Stimulated activated CD4-positive, alpha-beta T cell treated with anti-CD3 and anti-CD28 coated beads, Interleukin-15, amount 100 ng/mL, for 48 hours (primary cell): ENCODE results near the gene PTPN14.

Experiments used
- DNase-seq, 2 donors: peaks; one replicate each; pipeline ENCODE4 v3.0.0-alpha.2; 2020; ENCODE audit warnings: low read depth in 2 of 2

PTPN14 gene

GRCh38 chr1:214427871-214428277 lies 123.5 kb downstream of the PTPN14 start:
- peak; percentile 59 to 72 for DNase-seq

GRCh38 chr1:214426426-214426812 lies 125.0 kb downstream of the PTPN14 start:
- DNase-seq, result no peak

DNA sequence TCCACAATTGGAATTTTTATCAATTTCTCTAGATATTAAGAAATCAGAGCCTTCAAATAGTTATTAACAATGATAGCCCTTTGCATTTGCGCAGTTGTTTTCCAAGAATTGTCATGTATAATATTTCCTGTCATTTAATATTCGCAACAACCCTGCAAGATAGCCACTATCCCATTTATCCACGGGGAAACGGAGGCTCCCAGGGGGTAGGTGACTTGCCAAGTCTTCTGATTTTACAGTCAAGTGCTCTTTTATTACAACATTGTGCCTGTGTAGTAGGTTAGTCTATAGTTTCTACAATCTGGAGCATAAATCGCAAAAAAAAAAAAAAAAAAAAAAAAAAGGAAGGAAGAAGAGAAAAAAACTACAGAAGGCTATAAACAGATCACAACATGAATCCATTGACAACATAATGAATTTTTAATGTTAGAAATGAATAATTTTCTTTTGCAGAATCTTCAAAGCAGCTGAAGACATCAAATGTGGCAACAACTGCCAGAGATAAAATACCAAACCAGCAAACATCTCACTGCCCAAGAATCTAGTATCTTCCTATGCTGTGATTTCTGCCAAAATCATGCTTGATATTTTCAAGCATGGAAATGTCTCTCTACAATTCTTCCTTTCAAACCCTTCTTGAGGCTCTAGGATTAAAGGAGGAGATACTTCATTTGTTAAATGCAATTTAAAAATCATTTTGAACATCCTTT lies 125.5 kb downstream of the PTPN14 start:
- DNase-seq, result no peak

DNA sequence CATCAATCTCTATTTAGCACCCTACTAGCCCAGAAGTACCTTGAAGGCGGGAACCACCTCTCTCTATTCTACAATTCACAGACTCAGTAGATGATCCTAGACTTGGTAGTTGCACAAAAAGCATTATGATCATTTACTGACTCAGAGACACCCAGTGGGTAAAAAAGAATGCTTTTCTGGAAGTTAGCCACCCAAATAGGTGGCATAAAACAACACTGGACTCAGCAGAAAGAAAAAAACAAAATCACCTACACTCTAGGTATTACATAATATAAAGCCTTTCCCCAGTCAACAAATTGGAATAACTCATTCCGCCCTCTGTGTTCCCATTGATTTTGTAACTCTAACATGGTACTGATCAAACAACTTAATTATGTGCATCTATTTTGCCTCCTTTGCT lies 126.3 kb downstream of the PTPN14 start:
- DNase-seq, result no peak

- DNase-seq, result no peak
These were observed 128.4 kb downstream of the PTPN14 start for GRCh38 chr1:214423045-214423444.

GRCh38 chr1:214422137-214422671 lies 129.2 kb downstream of the PTPN14 start:
- no peak for DNase-seq

- no peak for DNase-seq
These were observed 130.6 kb downstream of the PTPN14 start for GRCh38 chr1:214420833-214421232.

DNA sequence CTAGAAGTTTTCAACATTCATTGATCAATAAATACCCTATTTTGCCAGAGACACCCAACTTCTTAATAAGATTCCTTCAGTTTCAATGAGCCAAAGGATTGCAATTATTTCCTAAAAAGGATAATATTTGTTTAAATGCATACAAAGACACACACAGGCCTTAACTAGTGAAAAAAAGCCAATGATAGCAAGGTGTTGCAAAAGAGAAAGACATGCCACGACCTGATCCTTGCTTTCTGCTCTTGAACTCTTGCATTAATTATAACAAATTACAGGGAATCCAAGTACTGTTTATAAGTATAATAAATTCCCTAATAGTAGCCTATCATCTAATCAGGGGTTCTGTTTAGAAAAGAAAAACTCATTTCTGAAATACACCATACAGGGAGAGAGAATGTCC lies 131.1 kb downstream of the PTPN14 start:
- DNase-seq, result no peak

GRCh38 chr1:214419650-214420049 lies 131.8 kb downstream of the PTPN14 start:
- no peak for DNase-seq

DNA sequence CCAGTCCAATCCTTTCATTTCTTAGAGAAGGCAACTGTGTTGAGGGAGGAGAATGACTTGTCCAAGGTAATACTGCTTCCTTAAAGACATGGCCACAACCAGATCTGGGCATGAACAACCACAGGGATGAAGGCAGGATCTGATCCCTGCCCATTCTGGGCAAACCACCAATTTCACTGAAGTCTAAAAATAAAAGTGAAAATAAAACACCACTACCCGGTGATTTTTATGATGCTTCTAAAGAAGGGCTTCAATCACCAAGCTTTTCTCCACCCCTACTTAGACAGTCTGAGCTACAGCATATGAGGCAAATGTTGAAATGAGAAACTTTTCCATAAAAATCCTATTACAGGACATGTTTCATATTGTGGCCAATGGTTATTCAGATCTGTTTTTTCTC lies 133.0 kb downstream of the PTPN14 start:
- DNase-seq, result no peak

DNA sequence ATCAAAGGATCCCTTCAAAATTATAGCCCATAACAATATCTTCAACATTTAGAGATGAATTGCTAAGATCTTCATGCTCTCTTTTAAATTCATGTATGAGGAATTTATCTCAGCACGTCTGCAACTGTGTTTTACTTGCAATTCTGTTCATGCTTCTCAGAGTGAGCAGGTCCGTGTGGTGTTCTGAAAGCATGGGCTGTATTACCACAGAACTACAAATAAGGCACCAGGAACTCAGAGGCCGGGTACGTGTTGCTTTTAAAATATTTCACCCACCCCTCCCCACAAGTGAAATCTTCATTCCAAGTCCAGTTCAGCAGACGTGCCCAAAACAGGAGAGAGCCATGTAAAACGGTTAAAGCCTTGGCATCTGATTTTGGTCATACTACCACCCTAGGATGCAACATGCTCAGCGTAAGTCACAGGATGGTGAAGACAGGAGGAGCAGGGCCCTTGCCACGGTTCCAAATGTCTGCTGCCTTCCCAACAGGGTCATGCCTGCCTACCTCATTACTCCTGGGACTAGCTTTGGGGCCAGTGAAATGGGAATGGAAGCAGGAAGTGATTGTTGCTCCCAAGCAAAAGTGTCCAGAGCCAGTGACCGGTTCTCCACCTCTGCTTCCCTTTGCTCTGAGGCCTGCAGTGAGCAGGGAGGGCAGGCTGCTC lies 133.7 kb downstream of the PTPN14 start:
- no peak for DNase-seq

- DNase-seq, result no peak
These were observed 134.5 kb downstream of the PTPN14 start for GRCh38 chr1:214416858-214417257.

- DNase-seq, result no peak
These were observed 135.0 kb downstream of the PTPN14 start for GRCh38 chr1:214416417-214416816.

DNA sequence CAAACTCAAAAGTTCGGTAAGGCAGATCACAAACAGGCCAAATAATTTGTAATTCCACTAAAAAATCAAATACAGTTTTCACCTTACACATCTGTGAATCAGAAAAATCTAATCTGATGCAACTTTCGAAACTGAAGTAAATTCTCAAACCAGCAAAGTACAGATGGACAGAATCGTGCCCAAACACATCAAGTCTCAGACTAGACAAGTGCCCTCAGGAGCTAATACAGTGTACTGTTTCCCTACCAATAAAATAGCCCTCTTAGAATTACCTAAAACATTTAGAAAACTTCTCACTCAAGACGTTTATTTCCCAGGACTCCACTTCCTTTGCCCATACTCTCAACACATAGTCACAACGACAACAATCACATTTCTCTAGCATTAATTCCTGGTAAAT lies 136.3 kb downstream of the PTPN14 start:
- DNase-seq, result no peak

GRCh38 chr1:214414691-214415090 lies 136.7 kb downstream of the PTPN14 start:
- no peak for DNase-seq

- no peak for DNase-seq
These were observed 138.1 kb downstream of the PTPN14 start for GRCh38 chr1:214413315-214413714.

DNA sequence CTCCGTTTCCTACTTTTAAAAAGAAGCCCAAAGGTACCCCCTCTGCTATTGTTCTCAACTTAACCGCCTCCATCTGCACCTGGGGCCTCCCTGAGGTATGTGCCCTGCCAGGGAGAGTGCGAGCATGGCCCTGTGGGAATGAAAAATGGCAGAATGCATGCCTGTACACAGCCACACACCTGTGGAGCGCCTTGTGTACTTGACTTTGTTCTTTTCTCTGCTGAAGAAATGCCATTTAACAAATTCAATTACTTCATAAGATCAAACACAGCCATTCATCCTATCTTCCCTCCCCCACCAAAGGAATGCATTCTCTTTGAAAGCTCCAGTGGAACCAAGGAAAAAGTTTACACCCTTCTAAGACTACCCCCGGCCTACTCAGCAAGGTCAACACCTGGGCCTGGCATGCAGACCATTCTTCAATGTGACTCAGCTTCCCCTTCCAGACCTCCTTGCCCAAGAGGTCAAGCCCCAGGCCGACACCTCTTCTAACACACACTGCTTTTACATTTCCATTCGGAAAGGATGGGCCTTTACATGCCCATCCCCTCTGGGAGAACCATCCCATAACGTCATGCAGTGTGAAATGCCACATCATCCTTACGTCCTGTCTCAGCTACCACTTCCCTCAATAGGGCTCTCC lies 146.7 kb downstream of the PTPN14 start:
- no peak for DNase-seq

DNA sequence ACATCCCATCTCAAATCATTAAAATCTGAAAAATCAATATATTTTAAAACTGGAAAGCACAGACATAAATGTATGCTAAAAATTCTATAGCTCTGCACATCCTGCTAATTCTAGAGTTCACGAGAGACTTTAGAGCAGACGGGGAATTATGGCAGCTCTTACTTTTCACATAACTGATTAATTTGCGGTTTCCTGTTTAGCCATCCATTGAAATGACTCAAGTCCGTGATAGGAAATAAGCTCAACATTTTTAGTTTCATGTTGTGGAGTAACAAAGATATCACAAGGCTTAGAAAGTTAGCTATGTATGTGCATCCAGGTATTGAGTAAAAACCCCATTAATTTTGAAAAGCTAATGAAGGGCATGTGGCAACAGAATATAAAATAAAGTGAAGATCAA lies 147.2 kb downstream of the PTPN14 start:
- DNase-seq, result no peak

DNA sequence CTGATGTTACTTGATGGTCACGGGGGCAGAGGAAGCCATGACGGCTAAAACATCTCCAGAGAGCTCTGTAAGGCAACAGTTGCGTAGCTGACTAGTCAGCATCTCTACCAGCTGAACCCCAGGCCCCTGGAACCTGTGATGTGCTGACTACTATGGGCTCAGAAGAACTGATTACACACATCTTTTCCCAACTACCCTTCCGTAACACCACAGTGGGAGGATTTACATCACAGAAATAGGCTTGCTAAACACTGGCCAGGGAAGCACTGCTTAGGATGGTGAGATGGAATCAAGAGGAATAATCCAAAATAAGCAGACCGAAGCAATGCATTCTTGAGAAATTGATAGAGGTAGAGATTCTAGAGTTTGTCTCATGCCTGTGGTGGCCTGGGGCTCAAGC lies 148.0 kb downstream of the PTPN14 start:
- DNase-seq, result no peak

DNA sequence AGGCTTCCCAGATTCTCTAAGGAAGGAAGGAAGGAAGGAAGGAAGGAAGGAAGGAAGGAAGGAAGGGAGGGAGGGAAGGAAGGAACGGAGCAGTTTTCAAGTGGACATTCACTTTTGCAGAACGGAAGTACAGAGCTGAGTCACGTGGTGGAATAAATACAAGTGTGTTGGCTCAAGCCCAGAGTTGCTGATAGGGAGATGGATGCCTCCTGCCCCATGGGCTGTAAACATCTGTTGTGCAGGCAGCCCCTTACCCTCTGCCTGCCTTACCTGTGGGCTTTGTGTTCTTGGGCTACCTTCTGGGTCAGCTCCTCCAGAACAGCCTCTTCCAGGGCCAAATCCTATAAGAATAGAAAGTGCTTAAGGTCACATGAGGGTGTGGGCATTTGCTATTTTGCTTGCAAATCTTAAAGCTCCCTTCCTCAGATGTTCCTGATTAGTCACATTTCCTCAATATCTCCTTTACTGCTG lies 148.8 kb downstream of the PTPN14 start:
- DNase-seq, result no peak

GRCh38 chr1:214401666-214402065 lies 149.7 kb downstream of the PTPN14 start:
- no peak for DNase-seq

DNA sequence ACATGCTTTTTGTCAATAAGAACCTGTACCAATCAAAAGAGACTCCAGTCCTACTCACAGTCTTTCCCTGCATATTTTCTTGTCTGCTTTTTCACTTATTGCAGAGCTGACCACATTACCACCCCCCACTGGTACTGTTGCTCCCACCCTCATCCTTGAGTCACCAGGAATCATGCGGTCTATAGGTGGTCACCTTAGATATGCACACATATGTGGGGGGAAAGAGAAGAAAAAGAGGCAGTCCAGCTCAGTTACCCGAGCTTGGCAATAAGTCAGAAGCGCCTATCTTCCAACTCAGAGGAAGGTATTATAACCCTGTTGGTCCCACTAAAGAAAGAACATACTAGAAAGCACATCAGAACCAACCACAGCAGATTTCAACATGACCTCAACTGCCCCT lies 151.3 kb downstream of the PTPN14 start:
- no peak for DNase-seq

DNA sequence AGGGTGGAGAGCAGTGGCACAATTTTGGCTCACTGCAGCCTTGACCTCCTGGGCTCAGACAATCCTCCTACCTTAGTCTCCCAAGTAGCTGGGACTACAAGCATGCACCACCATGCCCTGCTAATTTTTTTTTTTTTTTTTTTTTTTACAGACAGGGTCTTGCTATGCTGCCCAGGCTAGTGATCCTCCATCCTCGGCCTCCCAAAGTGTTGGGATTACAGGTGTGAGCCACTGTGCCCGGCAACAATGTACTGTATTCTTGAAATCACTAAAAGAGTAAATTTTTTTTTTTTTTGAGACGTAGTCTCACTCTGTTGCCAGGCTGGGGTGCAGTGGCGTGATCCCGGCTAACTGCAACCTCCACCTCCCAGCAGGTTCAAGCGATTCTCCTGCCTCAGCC lies 152.9 kb downstream of the PTPN14 start:
- DNase-seq, result no peak
